GM21717 (cell line): ENCODE results near the gene ANKRD31.

Experiments used
- ATAC-seq: cut with Tn5 transposase; IDR thresholded peaks from one replicate; pipeline ENCODE4 v1.9.1; 2021; ENCODE audit warnings: mild to moderate bottlenecking, moderate library complexity; ENCODE audit not compliant: unreplicated experiment

ANKRD31 gene

DNA sequence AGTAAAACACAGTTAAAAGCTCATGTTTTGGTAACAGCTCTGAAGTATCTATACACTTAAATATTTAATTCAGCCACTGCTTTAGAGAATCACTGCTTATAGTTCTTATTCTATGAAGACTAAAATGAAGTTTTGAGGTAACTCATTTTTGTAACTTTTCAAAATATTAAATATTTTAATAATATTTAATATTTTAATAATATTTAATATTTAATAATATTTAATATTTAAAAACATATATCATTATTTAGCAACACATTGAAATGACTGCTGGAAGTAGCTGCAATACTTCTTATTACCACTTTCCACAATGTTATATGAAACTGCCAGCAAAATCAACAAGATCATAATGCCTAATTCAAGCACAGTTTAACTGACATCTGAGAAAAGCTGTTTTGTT lies 165.6 kb downstream of the ANKRD31 start:
- no peak for ATAC-seq

DNA sequence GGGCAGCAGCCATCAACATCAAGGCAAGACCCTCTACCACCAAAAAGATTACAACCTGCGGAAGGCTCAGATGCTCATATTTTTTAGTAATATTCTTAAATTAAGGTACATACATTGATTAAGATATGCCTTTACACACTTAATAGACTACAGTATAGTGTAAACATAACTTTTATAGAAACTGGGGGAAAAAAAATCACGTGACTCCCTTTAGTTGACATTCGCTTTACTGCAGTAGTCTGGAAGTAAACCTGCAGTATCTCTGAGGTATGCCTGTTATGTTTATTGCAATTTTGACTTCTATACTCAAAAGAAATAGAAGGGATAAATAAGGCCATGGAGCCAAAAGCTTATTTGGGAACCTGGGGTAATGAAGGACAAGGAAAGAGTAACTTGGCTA lies 169.2 kb downstream of the ANKRD31 start:
- no peak for ATAC-seq

DNA sequence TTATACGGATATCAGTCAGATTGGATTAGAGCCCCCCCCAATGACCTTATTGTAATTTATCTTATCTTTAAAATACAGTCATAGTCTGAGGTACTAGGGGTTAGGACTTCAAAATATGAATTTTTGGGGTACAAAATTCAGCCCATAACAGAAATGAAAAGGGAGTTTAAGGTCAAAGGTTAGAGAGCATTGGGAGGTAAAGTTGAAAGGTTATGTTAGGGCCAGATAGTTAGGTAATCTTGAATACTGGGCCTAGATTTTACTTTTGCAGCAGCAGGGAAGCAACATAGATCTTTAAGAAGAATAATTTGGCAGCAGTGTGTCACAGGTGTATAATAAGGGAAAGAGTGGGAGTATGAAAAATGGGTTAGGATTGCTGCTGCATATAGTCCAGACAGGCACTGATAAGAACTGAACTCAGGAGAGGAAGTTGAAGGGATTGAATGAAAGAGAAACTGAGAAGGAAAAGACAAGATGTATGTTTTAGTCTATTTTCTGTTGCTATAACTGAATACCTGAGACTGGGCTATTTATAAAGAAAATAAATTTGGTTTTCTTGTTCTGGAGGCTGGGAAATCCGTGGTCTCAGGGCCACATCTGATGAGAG lies 173.7 kb downstream of the ANKRD31 start:
- ATAC-seq, result no peak

DNA sequence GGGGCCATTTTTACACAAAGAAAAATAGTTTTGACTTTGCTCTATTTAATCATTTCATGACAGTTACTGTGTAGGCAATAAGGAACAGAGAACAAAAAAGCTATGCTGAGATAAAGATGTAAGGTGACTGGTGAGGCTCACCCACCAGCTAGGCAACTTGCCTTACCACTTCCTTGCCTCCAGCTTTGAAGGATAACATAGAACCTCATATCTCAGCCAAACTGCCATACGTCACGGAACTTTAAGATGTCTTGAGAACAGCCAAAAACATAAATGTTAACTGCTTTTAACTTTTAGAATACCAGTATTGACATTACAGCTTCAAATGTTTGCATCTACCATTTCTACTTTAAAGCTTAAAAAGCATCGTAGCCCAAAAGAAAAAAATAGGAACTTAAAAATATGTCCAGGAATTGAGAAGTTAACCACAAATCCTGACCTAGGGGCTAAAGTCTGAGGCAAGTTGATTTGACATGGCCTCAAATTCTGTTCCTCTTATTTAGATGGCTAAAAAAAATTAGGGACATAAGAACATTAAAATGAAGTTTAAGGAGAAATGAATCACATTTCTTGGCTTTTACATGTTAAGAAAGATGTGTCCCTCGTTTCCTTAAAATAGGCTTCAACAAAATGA lies 176.6 kb downstream of the ANKRD31 start:
- no peak for ATAC-seq

DNA sequence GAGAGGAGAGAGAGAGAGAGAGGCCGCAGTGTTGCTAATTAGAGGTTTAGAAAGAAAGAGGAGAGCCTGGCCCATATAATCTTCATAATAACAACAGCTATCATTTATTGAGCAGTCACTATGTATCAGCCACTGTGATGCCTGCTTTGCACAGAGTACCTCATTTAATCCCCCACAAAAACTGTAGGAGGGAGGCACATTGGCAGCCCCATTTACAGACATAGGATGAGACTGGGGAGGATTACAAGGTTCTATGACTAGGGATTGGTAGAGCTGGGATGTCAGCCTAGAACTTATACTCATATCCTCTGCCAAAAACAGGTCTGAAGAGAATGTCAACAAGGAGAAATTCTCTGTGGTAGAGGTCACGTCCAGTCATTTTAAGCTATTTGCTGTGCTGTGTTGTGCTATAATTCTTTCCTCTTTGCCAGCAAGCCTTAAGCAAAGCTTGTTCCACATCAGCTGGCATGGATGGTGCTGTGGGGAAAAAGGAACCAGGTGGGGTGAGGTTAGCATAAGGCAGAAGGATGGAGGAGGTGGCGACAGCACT lies 177.6 kb downstream of the ANKRD31 start:
- ATAC-seq, result no peak

DNA sequence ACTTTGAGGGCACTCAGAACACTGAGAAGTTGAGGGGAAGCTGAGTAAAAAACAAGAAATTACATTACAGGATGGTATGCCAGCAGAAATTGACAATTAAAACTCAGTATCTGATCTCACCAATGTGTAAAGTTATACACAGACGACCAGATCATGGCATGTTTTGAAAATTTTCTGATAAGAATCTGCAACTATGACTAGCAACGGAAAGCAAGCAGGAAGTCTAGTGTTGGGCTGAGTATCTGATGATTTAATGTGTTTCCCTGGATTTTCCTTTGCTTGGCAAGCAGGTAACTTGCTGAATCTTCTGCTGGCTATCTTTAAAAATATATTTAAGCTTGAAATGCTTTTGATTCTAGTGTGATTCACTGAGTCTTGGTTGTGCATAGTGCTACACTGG lies 179.1 kb downstream of the ANKRD31 start:
- ATAC-seq, result no peak

DNA sequence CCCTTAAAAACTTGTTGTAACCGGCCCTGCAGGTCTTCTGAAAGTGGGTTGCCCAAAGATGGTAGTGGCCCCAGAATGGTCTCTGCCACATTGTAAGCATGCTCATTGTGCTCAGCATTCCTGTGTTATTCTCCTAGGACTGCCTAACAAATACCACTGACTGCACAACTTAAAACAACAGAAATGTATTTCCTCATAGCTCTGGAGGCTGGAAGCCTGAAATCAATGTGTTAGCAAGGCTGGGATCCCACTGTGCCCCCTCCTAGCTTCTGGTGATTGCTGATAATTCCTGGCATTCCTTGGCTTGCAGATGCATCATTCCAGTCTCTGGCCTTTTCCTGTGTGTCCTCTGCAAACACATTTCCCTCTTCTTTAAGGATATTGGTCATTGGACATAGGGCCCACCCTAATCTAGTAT lies 180.9 kb downstream of the ANKRD31 start:
- ATAC-seq, result no peak

DNA sequence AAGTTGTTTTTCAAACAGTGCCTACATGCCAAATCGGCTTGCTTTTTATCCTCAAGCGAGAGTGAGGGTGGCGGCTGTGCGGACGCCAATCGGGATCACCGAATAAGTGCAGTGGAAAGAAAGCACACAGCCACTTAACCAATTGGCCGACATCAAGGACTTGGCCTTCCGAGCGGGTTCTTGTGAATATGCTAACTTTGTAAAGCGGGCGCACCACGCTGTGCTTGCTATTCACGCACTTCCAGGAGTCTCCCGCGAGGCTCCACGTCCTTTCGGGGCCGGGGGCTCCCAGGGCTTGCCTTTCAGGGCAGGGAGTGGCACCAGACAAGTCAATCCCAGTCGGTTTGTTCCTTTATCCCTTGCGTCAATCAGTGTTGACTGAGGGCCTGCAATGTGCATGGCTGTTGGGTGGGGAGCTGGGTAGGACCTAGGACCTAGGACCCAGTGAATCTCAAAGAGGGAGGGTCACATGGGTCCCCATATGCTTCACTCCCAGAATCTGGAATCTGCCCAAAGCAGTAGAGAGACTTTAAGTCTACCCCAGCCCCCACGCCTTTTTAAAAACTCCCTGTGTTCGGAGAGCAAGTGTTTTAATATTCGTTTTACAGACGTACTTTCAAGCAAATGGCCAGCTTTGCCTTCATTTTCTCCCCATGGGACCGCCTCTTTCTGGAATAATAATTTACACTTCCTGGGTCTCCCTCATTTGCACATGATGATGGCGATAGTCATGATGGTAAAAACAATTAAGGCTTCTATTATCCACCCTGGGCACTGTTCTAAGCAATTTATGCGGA lies 182.3 kb downstream of the ANKRD31 start:
- no peak for ATAC-seq

DNA sequence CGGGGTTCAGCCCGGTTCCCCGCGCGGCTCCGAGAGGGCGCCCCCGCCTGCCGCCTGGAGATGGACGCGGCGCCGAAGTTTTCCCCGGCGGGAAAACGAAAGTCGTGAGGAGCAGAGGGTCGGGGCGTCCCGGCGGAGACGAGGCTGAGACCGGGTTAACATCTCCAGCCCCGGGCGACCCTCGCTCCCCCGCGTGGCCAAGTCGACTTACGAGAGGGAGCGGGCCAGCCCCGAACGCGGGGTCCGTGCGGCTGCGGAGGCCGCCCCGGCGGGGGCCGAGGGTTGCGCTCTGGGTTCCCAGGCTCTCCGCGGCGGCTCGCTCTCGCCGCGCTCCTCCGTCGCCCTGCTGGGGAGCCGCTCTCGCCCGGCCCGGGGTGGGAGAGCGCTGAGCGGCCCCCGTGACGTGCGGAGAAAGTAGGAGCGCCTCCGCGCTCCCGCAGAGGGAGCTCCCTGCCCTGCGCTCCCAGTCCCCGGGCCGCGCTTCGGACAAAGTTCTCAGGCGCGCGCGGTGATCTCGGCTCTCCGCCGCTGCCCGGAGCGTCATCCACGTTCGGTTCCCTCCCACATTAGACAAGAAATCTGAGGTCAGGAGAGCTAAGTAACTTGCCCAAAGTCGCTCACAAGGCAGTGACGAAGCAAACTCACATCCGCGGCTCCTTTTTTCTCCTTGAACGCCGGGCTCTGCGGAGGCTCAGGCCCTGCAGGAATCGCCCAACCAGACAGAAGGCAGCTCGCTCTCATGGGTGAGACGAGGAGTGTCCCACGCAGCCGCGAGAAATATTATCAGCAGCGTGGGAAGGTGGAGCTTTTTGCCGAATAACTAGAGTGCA lies 183.2 kb downstream of the ANKRD31 start:
- ATAC-seq, result no peak

DNA sequence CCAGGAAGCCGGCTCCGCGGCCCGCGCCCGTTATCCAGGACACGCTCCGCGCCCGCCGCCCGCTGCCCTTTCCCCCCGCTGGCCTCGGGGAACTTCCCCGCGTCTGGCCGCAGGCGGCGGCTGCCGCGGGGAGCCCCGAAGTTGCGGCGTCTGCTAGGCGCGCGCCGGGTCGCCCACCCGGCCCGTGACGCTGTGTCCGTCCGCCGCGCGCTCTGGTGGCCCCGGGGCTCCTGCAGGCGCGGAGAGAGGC lies 183.7 kb downstream of the ANKRD31 start:
- ATAC-seq, result no peak

DNA sequence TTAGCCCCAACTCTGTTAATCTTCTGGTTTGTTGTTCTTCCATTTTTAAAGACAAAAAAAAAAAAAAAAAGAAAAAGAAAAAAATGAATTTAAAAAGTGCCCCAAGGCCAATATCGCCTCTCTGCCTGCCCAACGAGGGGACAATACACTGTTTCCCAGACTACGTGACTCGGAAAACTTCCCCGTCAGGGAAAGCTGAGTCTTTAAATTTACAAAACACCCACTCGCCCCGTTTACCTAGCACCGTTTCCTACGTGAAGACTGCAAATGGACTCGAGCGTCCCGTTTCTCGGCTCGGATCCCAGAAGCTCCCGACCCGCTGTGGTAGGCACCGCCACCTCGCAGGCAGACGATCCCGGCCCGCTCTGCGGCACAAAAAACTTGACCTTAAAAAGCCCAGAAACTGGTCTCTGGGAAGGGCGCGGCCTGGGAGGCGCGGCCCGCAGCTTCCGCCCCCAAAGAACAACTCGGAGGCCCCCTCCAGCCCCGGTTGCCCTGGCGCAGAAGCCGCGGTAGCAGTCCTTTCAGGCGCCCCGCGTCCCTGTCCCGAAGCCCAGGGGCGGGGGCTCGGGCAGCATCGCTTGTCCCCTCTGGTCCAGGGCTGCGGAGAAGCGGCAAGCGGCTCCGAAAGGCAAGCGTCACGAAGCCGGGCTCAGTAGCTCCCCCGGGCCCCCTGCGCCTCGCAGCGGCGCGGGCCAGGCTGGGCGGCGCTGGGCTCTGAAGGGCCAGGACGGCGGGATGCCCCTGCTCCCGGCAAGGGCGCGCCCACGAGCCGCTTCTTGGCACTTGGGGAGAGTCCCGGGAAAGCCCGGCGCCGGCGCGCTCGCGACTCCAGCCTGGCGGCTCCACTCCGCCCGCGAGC lies 184.3 kb downstream of the ANKRD31 start, which contains the start of gene GCNT4:
GCNT4 (minus strand) TSS at position 367 of the 862 bp plus-strand sequence. CDS start 22,521 bp downstream, outside the sequence.
- no peak for ATAC-seq

DNA sequence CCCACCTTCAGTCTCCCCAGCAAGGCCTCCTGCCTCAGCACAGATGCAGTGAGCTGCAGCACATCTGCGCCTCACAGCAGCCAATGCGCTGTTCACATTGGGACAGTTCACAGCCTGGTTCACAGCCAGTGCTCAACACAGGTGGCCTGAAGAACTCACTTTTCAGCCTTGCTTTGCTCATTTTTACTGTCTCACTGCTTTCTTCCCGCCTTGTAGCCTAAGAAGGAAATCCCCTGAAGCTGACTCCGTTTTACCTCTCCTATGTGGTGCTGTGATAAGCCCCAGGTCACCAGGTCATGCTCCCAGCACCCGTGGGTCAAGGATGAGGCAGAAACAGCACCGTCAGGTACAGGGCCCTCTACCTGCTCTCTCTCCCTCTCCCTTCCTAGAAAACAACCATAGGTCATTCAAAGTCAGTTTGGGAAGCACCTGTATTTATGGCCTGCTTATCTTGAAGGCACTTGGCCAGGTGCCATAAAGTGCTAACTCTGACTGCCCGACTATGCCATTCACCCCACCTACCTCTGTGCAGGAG lies 185.4 kb downstream of the ANKRD31 start:
- ATAC-seq, result no peak

DNA sequence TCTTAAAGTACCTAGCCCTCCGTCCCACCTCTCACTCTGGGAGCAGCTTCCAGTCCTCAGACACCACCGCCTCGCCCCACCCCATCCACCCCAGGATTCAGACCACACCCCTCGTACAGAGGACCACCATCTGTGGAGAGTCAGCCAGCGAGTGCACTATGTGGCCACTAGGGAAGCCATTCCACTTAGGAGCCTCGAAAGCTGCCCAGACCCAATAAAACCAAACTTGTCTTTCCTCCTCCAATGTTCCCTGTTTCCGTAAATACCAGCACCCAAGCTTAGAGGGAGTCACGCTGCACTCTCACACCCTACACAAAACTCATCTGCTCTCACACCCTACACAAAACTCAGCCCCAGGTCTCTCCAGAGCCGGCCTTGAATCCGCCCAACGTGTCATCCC lies 186.3 kb downstream of the ANKRD31 start:
- ATAC-seq, result no peak

DNA sequence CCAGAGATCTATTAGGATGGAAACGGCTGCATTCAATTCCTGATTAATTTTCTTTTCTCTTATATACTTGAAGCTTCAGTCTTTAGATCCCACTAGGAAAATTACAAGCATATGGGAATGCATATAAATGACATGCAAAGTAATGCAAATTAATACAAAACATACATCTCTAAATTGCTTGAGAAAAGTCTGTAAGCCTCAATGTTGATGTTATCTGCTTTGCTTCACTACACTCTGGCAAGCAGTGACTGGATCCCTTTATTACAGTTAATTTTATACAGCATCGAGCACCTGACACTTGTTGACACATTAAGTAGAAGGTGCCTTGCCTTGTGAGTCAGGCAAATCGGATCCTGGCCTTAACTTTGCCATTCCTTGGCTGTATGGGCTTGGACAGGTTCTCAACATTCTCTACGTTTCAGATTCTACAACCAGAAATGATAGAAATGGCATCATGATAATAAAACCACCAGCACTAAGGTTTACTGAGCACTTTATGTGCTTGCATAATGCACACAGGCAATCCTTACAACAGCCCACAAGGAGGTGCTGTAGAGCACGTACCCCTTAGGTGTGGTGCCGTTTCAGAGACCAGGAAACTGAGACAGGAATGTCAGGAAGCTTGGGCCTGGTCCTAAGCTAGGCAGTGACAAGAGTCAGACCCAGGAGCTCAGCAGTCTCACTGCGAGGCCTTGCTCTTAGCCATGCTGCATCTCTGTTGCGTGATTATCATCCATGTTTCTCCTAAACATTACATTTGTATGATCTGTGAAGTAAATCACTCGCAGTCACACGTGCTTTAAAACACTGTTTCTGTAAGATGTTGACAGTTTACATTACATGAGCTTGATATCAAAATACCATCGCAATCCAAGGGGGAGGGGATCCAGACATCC lies 187.0 kb downstream of the ANKRD31 start:
- no peak for ATAC-seq

DNA sequence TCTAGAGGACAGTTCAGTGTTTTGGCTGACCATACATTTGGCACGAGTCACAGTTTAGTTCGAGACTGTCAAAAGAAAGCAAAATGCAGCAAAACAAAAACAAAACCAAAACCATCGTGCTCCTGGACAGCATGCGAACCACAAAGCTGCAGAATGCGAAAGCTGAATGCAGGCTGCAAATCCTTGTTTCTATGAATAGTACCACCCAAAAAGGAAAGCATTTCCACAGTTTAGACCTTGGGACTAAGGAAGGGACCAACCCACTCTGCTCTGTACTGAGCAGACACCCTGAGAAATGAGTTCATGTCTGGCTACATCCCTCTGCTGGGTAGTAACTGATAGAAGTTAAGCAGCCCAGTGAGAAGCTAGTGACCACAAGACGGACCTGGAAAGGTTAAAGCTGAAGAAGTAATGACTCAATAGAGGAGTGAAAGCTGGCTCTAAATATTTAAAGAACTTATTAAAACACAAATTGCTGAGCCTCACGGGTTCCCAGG lies 188.2 kb downstream of the ANKRD31 start:
- no peak for ATAC-seq

DNA sequence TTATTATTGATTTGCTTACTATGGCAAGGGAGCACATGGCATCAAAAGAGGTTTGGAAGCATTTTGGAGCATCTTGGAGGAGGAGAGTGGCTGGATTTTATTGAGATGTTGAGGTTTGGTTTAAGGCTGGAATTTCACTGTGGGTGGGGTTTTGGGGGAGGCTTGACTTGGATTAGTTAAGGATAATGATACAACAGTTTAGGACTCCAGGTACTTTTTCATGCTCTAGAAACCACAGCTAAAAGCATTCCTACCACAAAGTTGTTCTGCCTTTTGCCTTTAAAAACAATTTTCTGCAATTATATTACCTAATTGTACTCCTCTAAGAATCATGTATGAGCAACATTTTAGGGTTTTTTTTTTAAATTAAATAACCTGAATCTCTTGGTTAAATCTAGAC lies 189.3 kb downstream of the ANKRD31 start:
- ATAC-seq, result no peak

DNA sequence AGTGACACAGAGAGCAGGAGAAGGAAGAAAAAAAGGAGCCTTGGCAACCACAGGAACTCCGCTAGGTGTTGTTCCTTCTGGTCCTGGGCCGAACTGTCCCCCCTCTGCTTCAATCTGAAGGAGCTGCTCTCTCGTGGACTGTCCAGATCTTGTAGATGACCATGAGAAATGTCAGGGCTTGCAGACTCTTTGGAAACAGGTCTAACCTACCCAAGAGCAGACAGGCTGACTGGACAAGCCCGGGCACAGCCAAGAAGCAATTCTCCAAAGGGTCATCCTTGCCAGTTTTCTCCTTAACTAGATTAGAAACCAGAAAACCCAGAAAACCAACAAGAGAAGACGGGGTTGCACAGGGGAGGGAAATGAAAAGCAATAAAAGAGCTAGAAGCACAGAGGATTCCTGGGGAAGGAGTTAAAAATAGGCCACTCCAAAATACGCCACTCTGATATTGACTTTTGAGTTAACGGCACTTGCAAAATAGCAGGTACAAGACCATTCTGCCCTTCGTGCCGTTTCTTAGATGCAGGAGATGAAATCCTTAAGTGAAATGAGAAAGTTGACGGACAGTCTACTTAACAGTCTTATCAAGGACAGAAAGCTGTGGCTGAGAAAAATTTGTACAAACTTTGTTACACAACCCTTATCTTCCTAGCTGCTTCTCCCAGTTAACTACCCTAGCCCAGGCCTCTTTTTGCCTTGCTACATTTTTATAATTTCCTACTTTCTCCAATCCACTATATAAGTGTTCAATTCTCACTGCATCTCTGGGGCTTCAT lies 190.1 kb downstream of the ANKRD31 start:
- ATAC-seq, result no peak

DNA sequence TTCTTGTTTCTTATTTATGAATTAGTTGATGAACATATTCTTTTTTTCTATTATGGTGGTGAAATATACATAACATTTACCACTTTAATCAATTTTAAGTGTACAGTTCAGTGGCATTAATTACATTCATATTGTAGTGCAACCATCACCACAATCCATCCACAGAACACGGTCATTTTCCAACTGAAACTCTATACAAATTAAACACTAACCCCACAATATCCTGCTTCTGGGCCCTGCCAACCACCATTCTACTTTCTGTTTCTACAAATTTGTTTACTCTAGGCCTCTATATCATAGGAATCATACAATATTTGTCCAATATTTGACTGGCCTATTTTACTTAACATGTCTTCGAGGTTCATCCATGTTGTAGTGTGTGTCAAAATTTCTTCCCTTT lies 191.6 kb downstream of the ANKRD31 start:
- ATAC-seq, result no peak
